Measurements from ENCODE around the gene FCHSD2.

DNA sequence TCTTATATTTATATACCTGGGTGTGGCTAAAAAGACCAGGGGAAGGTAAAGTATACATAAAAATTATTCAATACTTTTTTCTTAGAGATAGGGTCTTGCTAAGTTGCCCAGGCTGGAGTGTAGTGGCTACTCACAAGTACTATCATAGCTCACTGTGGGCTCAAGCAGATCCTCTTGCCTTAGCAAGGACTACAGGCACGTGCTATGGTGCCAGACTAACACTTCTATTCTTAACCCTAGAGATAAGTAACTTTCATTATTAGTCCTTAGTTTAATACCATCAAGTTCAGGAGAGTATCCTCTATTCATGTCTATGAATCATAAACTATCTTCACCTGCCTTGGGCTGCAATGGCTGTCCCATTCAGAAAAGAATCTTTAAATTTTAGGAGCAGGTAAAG is 11.9 kb downstream of the FCHSD2 start:
- TF ChIP-seq, protein P1, sequence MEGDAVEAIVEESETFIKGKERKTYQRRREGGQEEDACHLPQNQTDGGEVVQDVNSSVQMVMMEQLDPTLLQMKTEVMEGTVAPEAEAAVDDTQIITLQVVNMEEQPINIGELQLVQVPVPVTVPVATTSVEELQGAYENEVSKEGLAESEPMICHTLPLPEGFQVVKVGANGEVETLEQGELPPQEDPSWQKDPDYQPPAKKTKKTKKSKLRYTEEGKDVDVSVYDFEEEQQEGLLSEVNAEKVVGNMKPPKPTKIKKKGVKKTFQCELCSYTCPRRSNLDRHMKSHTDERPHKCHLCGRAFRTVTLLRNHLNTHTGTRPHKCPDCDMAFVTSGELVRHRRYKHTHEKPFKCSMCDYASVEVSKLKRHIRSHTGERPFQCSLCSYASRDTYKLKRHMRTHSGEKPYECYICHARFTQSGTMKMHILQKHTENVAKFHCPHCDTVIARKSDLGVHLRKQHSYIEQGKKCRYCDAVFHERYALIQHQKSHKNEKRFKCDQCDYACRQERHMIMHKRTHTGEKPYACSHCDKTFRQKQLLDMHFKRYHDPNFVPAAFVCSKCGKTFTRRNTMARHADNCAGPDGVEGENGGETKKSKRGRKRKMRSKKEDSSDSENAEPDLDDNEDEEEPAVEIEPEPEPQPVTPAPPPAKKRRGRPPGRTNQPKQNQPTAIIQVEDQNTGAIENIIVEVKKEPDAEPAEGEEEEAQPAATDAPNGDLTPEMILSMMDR (IDR thresholded peaks at IDR 0.05): no peak
- no peak for TF ChIP-seq EZH2phosphoT487 (IDR thresholded peaks at IDR 0.05)
- TF ChIP-seq EZH2 (IDR thresholded peaks at IDR 0.05): no peak
